GM12878 (cell line): ENCODE results near the gene PPP1R11. TPM values are rescaled to one million over a fixed set of nuclear protein-coding genes. Genes with fewer than 3 reads are reported as not detected.

Experiments used
- ATAC-seq: fragments of 200-7000 bp; cut with Tn5 transposase; 3 replicates; pipeline ENCODE4 v1.9.1; 2020; ENCODE audit warnings: mild to moderate bottlenecking, moderate library complexity
- BruUV-seq: library from RNA; stranded (reverse); fragments of 400-500 nt; replicated peaks from 2 replicates; lab custom pipeline; 2021; lab: Mats Ljungman, UMichigan
- CTCF ChIA-PET: fragments of 300-600 bp; sonication (Branson Sonifier 250); formaldehyde crosslinking; extraction: SDS; loops from one replicate; lab custom pipeline; 2021; ENCODE audit warnings: inconsistent platforms; lab: Yijun Ruan, JAX
- POLR2A ChIA-PET: fragments of 350-600 bp; formaldehyde crosslinking; extraction: SDS; loops from one replicate; lab custom pipeline; 2021; ENCODE audit warnings: inconsistent platforms; lab: Charles Lee
- RAD21 ChIA-PET: fragments of 300-600 bp; sonication (Branson Sonifier 250); formaldehyde crosslinking; loops from one replicate; lab custom pipeline; 2023; ENCODE audit warnings: antibody characterized with exemption; ENCODE audit not compliant: unreplicated experiment; lab: Charles Lee
- SMC1A ChIA-PET: fragments of 300-600 bp; sonication (Branson Sonifier 250); formaldehyde crosslinking; loops from one replicate; lab custom pipeline; 2023; ENCODE audit not compliant: unreplicated experiment, uncharacterized antibody; lab: Charles Lee
- DNase-seq: peaks from one replicate; pipeline ENCODE4 v3.0.0-alpha.2; 2011; ENCODE audit warnings: low read depth, low spot score
- FAIRE-seq: peaks from 3 replicates; lab custom pipeline; 2011; peaks lifted over from hg19 to GRCh38; lab: Jason Lieb, UNC
- H2AFZ ChIP-seq: 2 replicates; pipeline ENCODE4 v1.6.0; 2011; ENCODE audit warnings: low read depth, low read length, control low read depth; ENCODE audit not compliant: control insufficient read depth
- H3K27ac ChIP-seq: 2 replicates; pipeline ENCODE4 v1.5.1; 2011; ENCODE audit warnings: control low read depth; ENCODE audit not compliant: control insufficient read depth, insufficient read depth
- H3K27me3 ChIP-seq, 2 experiments: replicated peaks in 1 of 2; 2 replicates each; pipeline versions ENCODE4 v1.6.0 to v1.6.1; 2011; ENCODE audit warnings: low read length in 1 of 2; ENCODE audit not compliant: control insufficient read depth in 2 of 2, insufficient read depth in 2 of 2
- H3K36me3 ChIP-seq, 2 experiments: 2 replicates each; pipeline ENCODE4 v1.5.1; 2011; ENCODE audit warnings: low read length in 1 of 2; ENCODE audit not compliant: control insufficient read depth in 2 of 2, insufficient read depth in 2 of 2
- H3K4me1 ChIP-seq: 2 replicates; pipeline ENCODE4 v1.6.1; 2011; ENCODE audit warnings: mild to moderate bottlenecking, low read length, moderate library complexity, mixed read lengths; ENCODE audit not compliant: control insufficient read depth, insufficient read depth
- H3K4me2 ChIP-seq: 2 replicates; pipeline ENCODE4 v1.6.0; 2011; ENCODE audit warnings: control low read depth; ENCODE audit not compliant: control insufficient read depth, insufficient read depth
- H3K4me3 ChIP-seq: fragments of 200-600 bp; sonication (generic); 2 replicates; pipeline ENCODE4 v1.5.1; 2016
- H3K79me2 ChIP-seq: 2 replicates; pipeline ENCODE4 v1.6.0; 2011; ENCODE audit warnings: low read length; ENCODE audit not compliant: control insufficient read depth, insufficient read depth
- H3K9ac ChIP-seq: 2 replicates; pipeline ENCODE4 v1.8.0; 2011; ENCODE audit warnings: low read length, control low read depth, mixed read lengths; ENCODE audit not compliant: control insufficient read depth, insufficient read depth
- H3K9me3 ChIP-seq: replicated peaks from 3 replicates; pipeline ENCODE4 v1.5.1; 2011; ENCODE audit warnings: mild to moderate bottlenecking, low read length; ENCODE audit not compliant: control insufficient read depth, insufficient read depth
- H4K20me1 ChIP-seq: 2 replicates; pipeline ENCODE4 v1.6.0; 2011; ENCODE audit not compliant: control insufficient read depth, insufficient read depth
- BMI1 ChIP-seq: fragments of 450-650 bp; IDR thresholded peaks from 2 replicates; pipeline ENCODE4 v1.6.1; 2016; ENCODE audit warnings: mild to moderate bottlenecking, moderate library complexity, borderline replicate concordance
- CHD4 ChIP-seq: fragments of 200-600 bp; sonication (generic); IDR thresholded peaks from 2 replicates; pipeline ENCODE4 v1.6.1; 2016; ENCODE audit warnings: mild to moderate bottlenecking
- FOXK2 ChIP-seq: fragments of 450-650 bp; IDR thresholded peaks from 2 replicates; pipeline ENCODE4 v1.6.1; 2017; ENCODE audit warnings: mild to moderate bottlenecking, moderate library complexity
- NR2C2 ChIP-seq: IDR thresholded peaks from 2 replicates; pipeline ENCODE4 v1.6.1; 2011; ENCODE audit warnings: borderline replicate concordance, low read depth; ENCODE audit not compliant: control insufficient read depth, insufficient read length
- RB1 ChIP-seq: fragments of 450-650 bp; formaldehyde crosslinking; IDR thresholded peaks from 2 replicates; pipeline ENCODE4 v1.6.1; 2017; ENCODE audit warnings: mild to moderate bottlenecking, borderline replicate concordance
- SPI1 ChIP-seq: IDR thresholded peaks from 2 replicates; pipeline ENCODE4 v1.6.1; 2011; ENCODE audit warnings: low read depth, mild to moderate bottlenecking, low read length, moderate library complexity, borderline replicate concordance; ENCODE audit not compliant: insufficient read depth
- SREBF1 ChIP-seq: IDR thresholded peaks from 2 replicates; pipeline ENCODE4 v1.6.1; 2012; ENCODE audit warnings: mild to moderate bottlenecking, low read length
- YY1 ChIP-seq: IDR thresholded peaks from 2 replicates; pipeline ENCODE4 v1.6.1; 2011; ENCODE audit warnings: low read depth, mild to moderate bottlenecking, low read length
- ZNF384 ChIP-seq: IDR thresholded peaks from 2 replicates; pipeline ENCODE4 v1.6.1; 2012; ENCODE audit warnings: low read depth, mild to moderate bottlenecking, low read length, improper control_type of control experiment, borderline replicate concordance
- in situ Hi-C: fragments of 300-500 bp; cut with MboI; formaldehyde crosslinking; loops from 9 replicates; pipeline ENCODE4 v1.14.3; 2018; ENCODE audit warnings: mixed read lengths
- intact Hi-C: fragments of 100-400 bp; cut with micrococcal nuclease; formaldehyde crosslinking; loops from one replicate; pipeline ENCODE4 v1.14.2; 2022; ENCODE audit not compliant: unreplicated experiment
- polyA plus RNA-seq, 11 experiments: library from polyadenylated mRNA; depleted of rRNA in 4 of 11; unstranded in 6 of 11; stranded (reverse) in 5 of 11; fragments of >200 nt; fragmentation: Nextera tagmentation in 4 of 11; fragmentation: Illumina TruSeq in 1 of 11; extraction: Ambion mirVana in 4 of 11; extraction: Trizol in 1 of 11; gene quantifications; 1 replicate in 1 of 11; 2 replicates in 10 of 11; pipeline versions ENCODE4 v1.2.1 to v1.2.3, GENCODE V29; 2011 to 2016; ENCODE audit warnings: inconsistent platforms in 2 of 11, missing spikeins in 2 of 11, low read depth in 1 of 11
- total RNA-seq, 4 experiments: library from RNA; depleted of rRNA in 3 of 4; stranded (reverse); fragments of >200 nt in 3 of 4; fragmentation: Illumina TruSeq in 1 of 4; extraction: Trizol in 1 of 4; gene quantifications; 2 replicates each; pipeline versions ENCODE4 v1.2.1 to v1.2.3, GENCODE V29; 2013 to 2021
- TF ChIP-seq, protein P1 (sequence below): IDR thresholded peaks from 2 replicates; pipeline ENCODE4 v1.6.1; 2012; ENCODE audit warnings: improper control_type of control experiment, low read depth, low read length; ENCODE audit not compliant: insufficient replicate concordance
- TF ChIP-seq, protein P2 (sequence below): fragments of 450-650 bp; IDR thresholded peaks from 2 replicates; pipeline ENCODE4 v1.6.1; 2018; ENCODE audit warnings: mild to moderate bottlenecking, low read depth, moderate library complexity; ENCODE audit not compliant: partially characterized antibody

PPP1R11 gene
- total and polyA plus RNA-seq, 10 of the 15 experiments (the other 5 are each of a cell fraction or from before 2014, with no cell fraction given), result 12.6 to 56.1 (median 33.5) TPM

DNA sequence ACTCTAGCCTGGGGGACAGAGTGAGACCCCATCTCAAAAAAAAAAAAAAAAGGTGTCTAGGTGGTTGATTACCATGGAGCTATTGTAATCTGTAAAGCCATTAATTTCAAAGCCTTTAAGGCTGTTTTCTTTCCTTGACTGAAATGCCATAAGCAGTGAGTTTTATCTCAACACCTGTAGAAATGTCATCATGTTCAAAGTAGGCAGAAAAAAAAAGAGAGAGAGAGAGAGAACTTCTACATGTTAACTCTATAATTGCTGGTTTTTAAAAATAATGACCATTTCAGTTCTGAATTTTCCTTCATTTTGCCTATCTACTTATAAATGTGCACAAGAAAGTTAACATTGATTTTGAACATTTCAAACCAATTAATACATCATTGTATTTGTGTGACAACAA lies 35.6 kb upstream of the PPP1R11 start:
- no peak overlapping the region for H3K9ac ChIP-seq
- no peaks in the 10 kb centered on the region for H4K20me1 ChIP-seq
- no TSS peak for BruUV-seq
- no peak overlapping the region for H3K4me3 ChIP-seq
- intact Hi-C loops, result no loop called here
- FAIRE-seq, result no peak
- POLR2A ChIA-PET, result interaction anchor here (0.6 kb wide), 1 partner anchor 31 kb away, joined by 3 read pairs; no protein-coding TSS in a partner anchor
- SMC1A ChIA-PET, result interaction anchor here (1.2 kb wide), 1 partner anchor 10 kb away, joined by 3 read pairs; no protein-coding TSS in a partner anchor
- H3K4me2 ChIP-seq, result no peak overlapping the region
- H3K27me3 ChIP-seq, result no peaks in the 10 kb centered on the region
- RAD21 ChIA-PET, result no interaction called here
- TF ChIP-seq, protein P1, sequence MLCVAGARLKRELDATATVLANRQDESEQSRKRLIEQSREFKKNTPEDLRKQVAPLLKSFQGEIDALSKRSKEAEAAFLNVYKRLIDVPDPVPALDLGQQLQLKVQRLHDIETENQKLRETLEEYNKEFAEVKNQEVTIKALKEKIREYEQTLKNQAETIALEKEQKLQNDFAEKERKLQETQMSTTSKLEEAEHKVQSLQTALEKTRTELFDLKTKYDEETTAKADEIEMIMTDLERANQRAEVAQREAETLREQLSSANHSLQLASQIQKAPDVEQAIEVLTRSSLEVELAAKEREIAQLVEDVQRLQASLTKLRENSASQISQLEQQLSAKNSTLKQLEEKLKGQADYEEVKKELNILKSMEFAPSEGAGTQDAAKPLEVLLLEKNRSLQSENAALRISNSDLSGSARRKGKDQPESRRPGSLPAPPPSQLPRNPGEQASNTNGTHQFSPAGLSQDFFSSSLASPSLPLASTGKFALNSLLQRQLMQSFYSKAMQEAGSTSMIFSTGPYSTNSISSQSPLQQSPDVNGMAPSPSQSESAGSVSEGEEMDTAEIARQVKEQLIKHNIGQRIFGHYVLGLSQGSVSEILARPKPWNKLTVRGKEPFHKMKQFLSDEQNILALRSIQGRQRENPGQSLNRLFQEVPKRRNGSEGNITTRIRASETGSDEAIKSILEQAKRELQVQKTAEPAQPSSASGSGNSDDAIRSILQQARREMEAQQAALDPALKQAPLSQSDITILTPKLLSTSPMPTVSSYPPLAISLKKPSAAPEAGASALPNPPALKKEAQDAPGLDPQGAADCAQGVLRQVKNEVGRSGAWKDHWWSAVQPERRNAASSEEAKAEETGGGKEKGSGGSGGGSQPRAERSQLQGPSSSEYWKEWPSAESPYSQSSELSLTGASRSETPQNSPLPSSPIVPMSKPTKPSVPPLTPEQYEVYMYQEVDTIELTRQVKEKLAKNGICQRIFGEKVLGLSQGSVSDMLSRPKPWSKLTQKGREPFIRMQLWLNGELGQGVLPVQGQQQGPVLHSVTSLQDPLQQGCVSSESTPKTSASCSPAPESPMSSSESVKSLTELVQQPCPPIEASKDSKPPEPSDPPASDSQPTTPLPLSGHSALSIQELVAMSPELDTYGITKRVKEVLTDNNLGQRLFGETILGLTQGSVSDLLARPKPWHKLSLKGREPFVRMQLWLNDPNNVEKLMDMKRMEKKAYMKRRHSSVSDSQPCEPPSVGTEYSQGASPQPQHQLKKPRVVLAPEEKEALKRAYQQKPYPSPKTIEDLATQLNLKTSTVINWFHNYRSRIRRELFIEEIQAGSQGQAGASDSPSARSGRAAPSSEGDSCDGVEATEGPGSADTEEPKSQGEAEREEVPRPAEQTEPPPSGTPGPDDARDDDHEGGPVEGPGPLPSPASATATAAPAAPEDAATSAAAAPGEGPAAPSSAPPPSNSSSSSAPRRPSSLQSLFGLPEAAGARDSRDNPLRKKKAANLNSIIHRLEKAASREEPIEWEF, result no peak
- TF ChIP-seq NR2C2 (no peak), SREBF1 (no peak), ZNF384 (no peak), BMI1 (no peak), FOXK2 (no peak), SPI1 (no peak), YY1 (no peak), RB1 (no peak), CHD4 (no peak)
- TF ChIP-seq, protein P2, sequence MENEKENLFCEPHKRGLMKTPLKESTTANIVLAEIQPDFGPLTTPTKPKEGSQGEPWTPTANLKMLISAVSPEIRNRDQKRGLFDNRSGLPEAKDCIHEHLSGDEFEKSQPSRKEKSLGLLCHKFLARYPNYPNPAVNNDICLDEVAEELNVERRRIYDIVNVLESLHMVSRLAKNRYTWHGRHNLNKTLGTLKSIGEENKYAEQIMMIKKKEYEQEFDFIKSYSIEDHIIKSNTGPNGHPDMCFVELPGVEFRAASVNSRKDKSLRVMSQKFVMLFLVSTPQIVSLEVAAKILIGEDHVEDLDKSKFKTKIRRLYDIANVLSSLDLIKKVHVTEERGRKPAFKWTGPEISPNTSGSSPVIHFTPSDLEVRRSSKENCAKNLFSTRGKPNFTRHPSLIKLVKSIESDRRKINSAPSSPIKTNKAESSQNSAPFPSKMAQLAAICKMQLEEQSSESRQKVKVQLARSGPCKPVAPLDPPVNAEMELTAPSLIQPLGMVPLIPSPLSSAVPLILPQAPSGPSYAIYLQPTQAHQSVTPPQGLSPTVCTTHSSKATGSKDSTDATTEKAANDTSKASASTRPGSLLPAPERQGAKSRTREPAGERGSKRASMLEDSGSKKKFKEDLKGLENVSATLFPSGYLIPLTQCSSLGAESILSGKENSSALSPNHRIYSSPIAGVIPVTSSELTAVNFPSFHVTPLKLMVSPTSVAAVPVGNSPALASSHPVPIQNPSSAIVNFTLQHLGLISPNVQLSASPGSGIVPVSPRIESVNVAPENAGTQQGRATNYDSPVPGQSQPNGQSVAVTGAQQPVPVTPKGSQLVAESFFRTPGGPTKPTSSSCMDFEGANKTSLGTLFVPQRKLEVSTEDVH, result no peak
- TF ChIP-seq, all 136 proteins: peak for 0
- ATAC-seq, result no peak
- H3K9me3 ChIP-seq, result no peaks in the 10 kb centered on the region
- DNase-seq, result no peak
- no peaks in the 10 kb centered on the region for H3K4me1 ChIP-seq
- no peak overlapping the region for H3K27ac ChIP-seq
- peaks cover 0 to 3% of the 10 kb centered on the region in 2 experiments; a peak in 1 of 4 replicates for H3K36me3 ChIP-seq
- H3K79me2 ChIP-seq, result no peaks in the 10 kb centered on the region
- H2AFZ ChIP-seq, result no peak overlapping the region
- CTCF ChIA-PET, result interaction anchor here (0.6 to 0.7 kb wide), 2 partner anchors 72 to 276 kb away, joined by 4 read pairs; no protein-coding TSS in a partner anchor
- in situ Hi-C loops, result no loop called here
